K562 (cell line): ENCODE measurements around the gene POP7. TPM values are rescaled to one million over a fixed set of nuclear protein-coding genes. Genes with fewer than 3 reads are reported as not detected.
A peak's percentile ranks its signal among the peaks of the same experiment; 100 is the strongest.

ENCODE experiments used
- ATF6 ChIP-seq: sonication (generic); formaldehyde crosslinking; IDR thresholded peaks from 2 replicates; pipeline ENCODE4 v1.4.0; 2020; ENCODE audit warnings: mild to moderate bottlenecking, missing genetic modification reagents
- GABPB2 ChIP-seq: fragments of 250-450 bp; sonication (Bioruptor Pico); conservative IDR thresholded peaks from 2 replicates; pipeline ENCODE4 v1.5.1; 2021; ENCODE audit warnings: mild to moderate bottlenecking
- HDGF ChIP-seq: fragments of 450-650 bp; IDR thresholded peaks from 2 replicates; pipeline ENCODE4 v1.6.1; 2016
- KLF6 ChIP-seq: fragments of 250-450 bp; sonication (Bioruptor Pico); IDR thresholded peaks from 2 replicates; pipeline ENCODE4 v1.4.0; 2020; ENCODE audit warnings: mild to moderate bottlenecking, moderate library complexity, borderline replicate concordance
- MAFK ChIP-seq: IDR thresholded peaks from 2 replicates; pipeline ENCODE4 v1.6.1; 2011; ENCODE audit warnings: low read length, improper control_type of control experiment
- MIER1 ChIP-seq: fragments of 450-650 bp; IDR thresholded peaks from 2 replicates; pipeline ENCODE4 v1.6.1; 2016; ENCODE audit warnings: antibody characterized with exemption, mild to moderate bottlenecking, low read depth
- PCBP1 ChIP-seq: fragments of 200-400 bp; formaldehyde crosslinking; IDR thresholded peaks from 2 replicates; pipeline ENCODE4 v1.6.1; 2018; ENCODE audit warnings: mild to moderate bottlenecking, low read depth, low read length; ENCODE audit not compliant: poor library complexity, severe bottlenecking
- STAT6 ChIP-seq: sonication (generic); formaldehyde crosslinking; IDR thresholded peaks from 2 replicates; pipeline ENCODE4 v1.8.1; 2023; ENCODE audit warnings: mild to moderate bottlenecking, missing genetic modification reagents
- TSC22D4 ChIP-seq: fragments of 450-650 bp; IDR thresholded peaks from 2 replicates; pipeline ENCODE4 v1.6.1; 2016; ENCODE audit warnings: missing genetic modification characterization, missing biosample characterization, control low read depth
- UBTF ChIP-seq, 2 experiments: IDR thresholded peaks; 2 replicates each; pipeline ENCODE4 v1.6.1; 2012; ENCODE audit warnings: improper control_type of control experiment in 2 of 2, low read depth in 2 of 2, low read length in 2 of 2, borderline replicate concordance in 1 of 2
- USF2 ChIP-seq: sonication (generic); formaldehyde crosslinking; IDR thresholded peaks from 2 replicates; pipeline ENCODE4 v1.5.0; 2020; ENCODE audit warnings: missing genetic modification reagents
- VEZF1 ChIP-seq: fragments of 200-800 bp; sonication (Bioruptor generic); IDR thresholded peaks from 2 replicates; pipeline ENCODE4 v1.6.1; 2017; ENCODE audit warnings: missing genetic modification characterization, missing compliant biosample characterization
- ZNF592 ChIP-seq: fragments of 450-650 bp; IDR thresholded peaks from 2 replicates; pipeline ENCODE4 v1.6.1; 2017; ENCODE audit warnings: antibody characterized with exemption, mild to moderate bottlenecking
- polyA plus RNA-seq, 8 experiments: library from polyadenylated mRNA; depleted of rRNA in 4 of 8; stranded (reverse) in 5 of 8; unstranded in 3 of 8; fragments of >200 nt; fragmentation: Nextera tagmentation in 2 of 8; fragmentation: Illumina TruSeq in 1 of 8; extraction: Ambion mirVana in 2 of 8; extraction: Trizol in 1 of 8; gene quantifications; 2 replicates each; pipeline versions ENCODE4 v1.2.1 to v1.2.3, GENCODE V29; 2011 to 2014; ENCODE audit warnings: inconsistent platforms in 1 of 8, missing spikeins in 1 of 8
- total RNA-seq, 7 experiments: library from RNA; depleted of rRNA in 6 of 7; stranded (reverse); fragments of >200 nt in 6 of 7; fragmentation: Illumina TruSeq in 2 of 7; extraction: Trizol in 2 of 7; gene quantifications; 2 replicates each; pipeline versions ENCODE4 v1.2.1 to v1.2.3, GENCODE V29; 2011 to 2021; ENCODE audit warnings: low replicate concordance in 1 of 7

The POP7 gene
- total and polyA plus RNA-seq, 9 of the 15 experiments (the other 6 are each of a cell fraction or from before 2014, with no cell fraction given): 11.5 to 163 (median 68.9) TPM

- TF ChIP-seq USF2 (CRISPR knock-in tag) (peak; percentile 83), ZNF592 (no peak), KLF6 (CRISPR knock-in tag) (no peak), STAT6 (CRISPR knock-in tag) (no peak), VEZF1 (peak; percentile 100), HDGF (no peak), PCBP1 (peak; percentile 71), MIER1 (no peak), MAFK (no peak), TSC22D4 (tag) (no peak), UBTF (IDR thresholded peaks at IDR 0.05; ENCODE audit: borderline replicate concordance in 1 of 2, low read depth in 2 of 2, low read length in 2 of 2) (peak in 1 of 2 experiments; percentile 33; a peak in 1 of 4 replicates), GABPB2 (CRISPR knock-in tag) (no peak), ATF6 (CRISPR knock-in tag) (no peak)
These were observed 11.7 kb upstream of the POP7 start, which contains the start of gene GIGYF1 (continued) for GRCh38 chr7:100694098-100694745.
